PFSK-1 (cell line): ENCODE data around the gene KMT2A.

Source experiments
- FOXP2 ChIP-seq: optimal IDR thresholded peaks from 2 replicates; pipeline ENCODE3; 2011; ENCODE audit warnings: borderline replicate concordance, control low read depth, inconsistent platforms; ENCODE audit not compliant: insufficient read depth; ENCODE audit errors: extremely low read length, extremely low read depth
- POLR2AphosphoS5 ChIP-seq: IDR thresholded peaks from 2 replicates; pipeline ENCODE4 v1.6.1; 2012; ENCODE audit warnings: low read depth, mild to moderate bottlenecking, control low read depth, low read length, moderate library complexity
- SIN3A ChIP-seq: IDR thresholded peaks from 2 replicates; pipeline ENCODE4 v1.6.1; 2012; ENCODE audit warnings: mild to moderate bottlenecking, low read length, moderate library complexity, borderline replicate concordance; ENCODE audit not compliant: insufficient read depth
- TAF1 ChIP-seq: IDR thresholded peaks from 2 replicates; pipeline ENCODE4 v1.6.1; 2012; ENCODE audit warnings: low read length, control low read depth, borderline replicate concordance; ENCODE audit not compliant: insufficient read depth
- TF ChIP-seq, protein P1 (sequence below), 2 experiments: IDR thresholded peaks; 2 replicates each; pipeline versions ENCODE4 v1.6.1 to v1.8.0; 2011 to 2012; ENCODE audit warnings: low read depth in 2 of 2, low read length in 2 of 2, control low read depth in 1 of 2, inconsistent platforms in 1 of 2, mild to moderate bottlenecking in 1 of 2, moderate library complexity in 1 of 2; ENCODE audit not compliant: insufficient read depth in 1 of 2

Gene KMT2A

DNA sequence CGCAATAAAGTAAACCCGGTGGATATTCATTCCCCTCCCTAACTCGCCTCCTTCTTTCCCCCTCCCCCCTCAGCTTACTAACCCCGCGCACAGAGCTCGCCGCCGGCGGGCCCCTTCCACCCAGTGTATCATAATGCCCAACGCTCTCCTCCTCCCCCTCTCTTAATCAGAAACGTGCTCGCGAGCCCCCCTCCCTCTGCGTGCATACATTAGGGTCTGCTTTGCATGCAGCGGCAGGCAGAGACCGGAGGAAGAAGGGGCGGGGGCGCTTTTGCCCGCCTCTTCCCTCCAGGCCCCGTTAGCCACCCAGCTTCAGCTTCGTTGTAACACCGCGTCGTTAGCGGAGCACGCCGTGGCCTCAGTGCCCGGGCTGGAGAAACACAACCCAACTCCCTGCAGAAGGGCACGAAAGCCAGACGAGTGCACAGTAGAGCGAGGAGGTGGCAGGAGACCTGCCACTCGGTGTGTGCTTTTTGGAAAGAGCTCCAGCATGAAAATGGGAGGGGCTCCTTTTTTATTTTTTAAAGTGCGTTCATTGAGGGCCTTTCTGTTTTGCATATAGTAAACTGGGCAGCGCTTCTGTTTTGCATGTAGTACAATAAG is 901 bp upstream of the KMT2A start:
- TF ChIP-seq TAF1, result 0 out of 2 replicates have a peak, but pooled peaks have one; percentile 10
- TF ChIP-seq, protein P1, sequence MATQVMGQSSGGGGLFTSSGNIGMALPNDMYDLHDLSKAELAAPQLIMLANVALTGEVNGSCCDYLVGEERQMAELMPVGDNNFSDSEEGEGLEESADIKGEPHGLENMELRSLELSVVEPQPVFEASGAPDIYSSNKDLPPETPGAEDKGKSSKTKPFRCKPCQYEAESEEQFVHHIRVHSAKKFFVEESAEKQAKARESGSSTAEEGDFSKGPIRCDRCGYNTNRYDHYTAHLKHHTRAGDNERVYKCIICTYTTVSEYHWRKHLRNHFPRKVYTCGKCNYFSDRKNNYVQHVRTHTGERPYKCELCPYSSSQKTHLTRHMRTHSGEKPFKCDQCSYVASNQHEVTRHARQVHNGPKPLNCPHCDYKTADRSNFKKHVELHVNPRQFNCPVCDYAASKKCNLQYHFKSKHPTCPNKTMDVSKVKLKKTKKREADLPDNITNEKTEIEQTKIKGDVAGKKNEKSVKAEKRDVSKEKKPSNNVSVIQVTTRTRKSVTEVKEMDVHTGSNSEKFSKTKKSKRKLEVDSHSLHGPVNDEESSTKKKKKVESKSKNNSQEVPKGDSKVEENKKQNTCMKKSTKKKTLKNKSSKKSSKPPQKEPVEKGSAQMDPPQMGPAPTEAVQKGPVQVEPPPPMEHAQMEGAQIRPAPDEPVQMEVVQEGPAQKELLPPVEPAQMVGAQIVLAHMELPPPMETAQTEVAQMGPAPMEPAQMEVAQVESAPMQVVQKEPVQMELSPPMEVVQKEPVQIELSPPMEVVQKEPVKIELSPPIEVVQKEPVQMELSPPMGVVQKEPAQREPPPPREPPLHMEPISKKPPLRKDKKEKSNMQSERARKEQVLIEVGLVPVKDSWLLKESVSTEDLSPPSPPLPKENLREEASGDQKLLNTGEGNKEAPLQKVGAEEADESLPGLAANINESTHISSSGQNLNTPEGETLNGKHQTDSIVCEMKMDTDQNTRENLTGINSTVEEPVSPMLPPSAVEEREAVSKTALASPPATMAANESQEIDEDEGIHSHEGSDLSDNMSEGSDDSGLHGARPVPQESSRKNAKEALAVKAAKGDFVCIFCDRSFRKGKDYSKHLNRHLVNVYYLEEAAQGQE (IDR thresholded peaks at IDR 0.05; ENCODE audit: insufficient read depth in 1 of 2, low read depth in 2 of 2, low read length in 2 of 2), result no peak
- TF ChIP-seq POLR2AphosphoS5, result peak; percentile 82
- peak; percentile 13 for TF ChIP-seq FOXP2
- peak; percentile 47; the same call in 1 of the 2 replicates for TF ChIP-seq SIN3A

DNA sequence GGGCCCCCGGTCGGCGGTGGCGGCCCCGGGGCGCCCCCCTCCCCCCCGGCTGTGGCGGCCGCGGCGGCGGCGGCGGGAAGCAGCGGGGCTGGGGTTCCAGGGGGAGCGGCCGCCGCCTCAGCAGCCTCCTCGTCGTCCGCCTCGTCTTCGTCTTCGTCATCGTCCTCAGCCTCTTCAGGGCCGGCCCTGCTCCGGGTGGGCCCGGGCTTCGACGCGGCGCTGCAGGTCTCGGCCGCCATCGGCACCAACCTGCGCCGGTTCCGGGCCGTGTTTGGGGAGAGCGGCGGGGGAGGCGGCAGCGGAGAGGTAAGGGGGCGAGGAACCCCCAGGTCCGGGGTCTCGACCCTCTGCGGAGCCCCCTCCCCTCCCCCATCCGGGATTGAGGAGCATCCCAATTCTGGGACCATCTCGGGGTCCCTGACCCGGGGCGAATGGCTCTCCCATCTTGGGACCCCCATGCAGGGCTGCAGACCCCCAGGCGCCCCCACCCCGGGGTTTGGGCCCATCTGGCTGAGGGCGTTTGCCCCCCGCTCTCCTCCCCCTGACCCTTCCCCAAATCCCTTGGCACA is 431 bp downstream of the KMT2A start:
- TF ChIP-seq TAF1, result no peak
- TF ChIP-seq POLR2AphosphoS5, result no peak

DNA sequence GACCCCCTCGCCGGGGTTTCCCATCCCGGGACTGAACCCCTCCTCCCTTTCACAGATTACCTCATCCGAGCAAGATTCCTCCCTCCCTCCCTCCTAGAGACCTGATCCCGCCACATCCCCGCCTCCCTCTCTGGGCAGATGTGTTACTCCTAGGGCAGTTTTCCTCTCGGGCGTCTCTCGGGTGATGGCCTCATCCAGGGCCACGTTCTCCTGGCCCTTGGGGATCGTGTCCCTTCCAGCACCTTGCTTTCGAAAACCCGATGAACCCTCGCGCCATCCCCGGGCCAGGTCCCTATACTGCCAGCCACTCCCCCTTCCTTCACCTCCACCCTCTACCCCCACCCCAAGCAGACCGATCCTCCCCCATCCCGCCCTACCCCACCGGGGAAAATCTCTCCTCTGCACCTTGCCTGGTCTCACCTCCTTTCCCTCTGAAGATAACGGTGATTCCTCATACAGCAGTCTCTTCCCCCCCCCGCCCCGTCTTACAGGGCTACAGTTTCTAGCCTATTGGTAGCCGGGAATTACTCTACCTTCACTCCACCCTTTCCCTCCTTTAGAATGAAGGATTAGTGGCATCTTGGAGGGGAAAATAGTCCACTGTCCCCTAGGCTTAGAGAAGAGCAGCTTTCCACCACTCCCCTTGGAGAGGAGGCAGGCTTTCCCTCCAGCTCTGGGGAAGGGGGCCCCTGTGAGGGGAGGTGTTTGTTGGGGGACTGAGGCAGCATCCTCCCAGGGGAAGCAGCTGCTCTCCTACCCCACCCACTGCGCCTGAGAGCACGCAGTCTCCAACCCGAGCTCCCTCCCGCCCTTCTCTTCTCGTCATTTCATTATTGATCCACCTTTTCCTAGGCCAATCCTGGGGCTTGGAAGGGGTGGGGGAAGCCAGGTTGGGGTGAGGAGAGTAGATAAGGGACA is 1.2 kb downstream of the KMT2A start:
- TF ChIP-seq POLR2AphosphoS5 (no peak), SIN3A (no peak; the same call in 1 of the 2 replicates), FOXP2 (no peak), TAF1 (no peak)
- TF ChIP-seq, protein P1 (IDR thresholded peaks at IDR 0.05; ENCODE audit: insufficient read depth in 1 of 2, low read depth in 2 of 2, low read length in 2 of 2), result no peak

DNA sequence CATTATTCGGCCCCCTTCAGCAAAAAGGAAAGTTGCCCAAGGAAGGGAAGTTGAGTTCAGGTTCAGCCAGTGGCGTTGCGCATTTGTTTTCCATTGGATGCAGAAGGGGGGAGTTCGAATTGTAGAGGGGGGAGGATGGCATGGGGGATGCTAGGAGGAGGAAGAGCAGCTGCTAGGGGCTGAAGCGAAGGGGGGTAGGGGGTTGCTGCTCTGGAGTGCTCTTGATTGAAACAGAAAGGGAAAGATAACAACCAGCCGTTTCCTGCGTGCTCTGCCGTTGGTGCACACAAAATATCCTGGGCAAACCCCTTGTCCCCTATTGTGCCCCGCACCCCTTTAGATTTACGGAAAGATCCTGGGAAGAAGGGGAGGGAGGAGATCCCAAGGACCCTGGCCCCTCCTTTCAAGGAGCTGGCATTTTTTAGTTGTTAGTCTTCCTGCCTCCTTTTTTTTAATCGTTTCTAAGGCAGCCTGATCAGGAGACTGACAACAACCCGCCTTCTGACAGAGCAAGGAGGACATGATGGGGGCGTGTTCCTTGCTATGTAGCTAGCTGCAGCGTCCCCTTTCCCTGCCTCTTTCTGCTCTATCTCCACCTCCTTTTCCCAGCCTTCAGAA is 2.1 kb downstream of the KMT2A start:
- TF ChIP-seq TAF1 (no peak), SIN3A (peak; percentile 94; the same call in 1 of the 2 replicates)

DNA sequence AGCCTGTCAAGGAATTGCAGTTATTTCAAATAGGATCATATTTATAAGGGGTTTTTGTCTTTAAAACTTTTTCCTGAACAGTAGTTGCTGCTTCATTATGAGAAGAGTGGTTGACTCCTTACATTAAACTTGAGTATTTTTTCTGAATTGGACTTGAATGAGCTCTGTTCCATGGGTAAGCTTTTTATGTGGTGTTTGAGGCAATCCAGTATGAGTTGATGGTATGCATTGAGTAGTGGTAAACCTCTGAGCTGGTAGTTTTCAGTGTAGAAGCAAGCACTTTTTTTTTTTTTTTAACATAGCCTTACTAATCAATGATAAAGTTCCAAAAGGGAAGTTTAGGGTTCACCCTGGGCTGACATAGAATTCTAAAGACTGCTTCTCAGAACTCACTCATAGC is 3.4 kb downstream of the KMT2A start:
- TF ChIP-seq POLR2AphosphoS5, result no peak
- TF ChIP-seq, protein P1 (IDR thresholded peaks at IDR 0.05; ENCODE audit: insufficient read depth in 1 of 2, low read depth in 2 of 2, low read length in 2 of 2), result no peak
- no peak for TF ChIP-seq TAF1
- TF ChIP-seq SIN3A, result no peak
- TF ChIP-seq FOXP2, result no peak
